ENCODE results near the gene TGM2. TPM values are rescaled to one million over a fixed set of nuclear protein-coding genes. Genes with fewer than 3 reads are reported as not detected.
A peak's percentile ranks its signal among the peaks of the same experiment; 100 is the strongest.

Gene TGM2
- total and polyA plus RNA-seq, 9 of the 15 experiments (the other 6 are each of a cell fraction or from before 2014, with no cell fraction given): 5.5 to 78.5 (median 37.6) TPM

DNA sequence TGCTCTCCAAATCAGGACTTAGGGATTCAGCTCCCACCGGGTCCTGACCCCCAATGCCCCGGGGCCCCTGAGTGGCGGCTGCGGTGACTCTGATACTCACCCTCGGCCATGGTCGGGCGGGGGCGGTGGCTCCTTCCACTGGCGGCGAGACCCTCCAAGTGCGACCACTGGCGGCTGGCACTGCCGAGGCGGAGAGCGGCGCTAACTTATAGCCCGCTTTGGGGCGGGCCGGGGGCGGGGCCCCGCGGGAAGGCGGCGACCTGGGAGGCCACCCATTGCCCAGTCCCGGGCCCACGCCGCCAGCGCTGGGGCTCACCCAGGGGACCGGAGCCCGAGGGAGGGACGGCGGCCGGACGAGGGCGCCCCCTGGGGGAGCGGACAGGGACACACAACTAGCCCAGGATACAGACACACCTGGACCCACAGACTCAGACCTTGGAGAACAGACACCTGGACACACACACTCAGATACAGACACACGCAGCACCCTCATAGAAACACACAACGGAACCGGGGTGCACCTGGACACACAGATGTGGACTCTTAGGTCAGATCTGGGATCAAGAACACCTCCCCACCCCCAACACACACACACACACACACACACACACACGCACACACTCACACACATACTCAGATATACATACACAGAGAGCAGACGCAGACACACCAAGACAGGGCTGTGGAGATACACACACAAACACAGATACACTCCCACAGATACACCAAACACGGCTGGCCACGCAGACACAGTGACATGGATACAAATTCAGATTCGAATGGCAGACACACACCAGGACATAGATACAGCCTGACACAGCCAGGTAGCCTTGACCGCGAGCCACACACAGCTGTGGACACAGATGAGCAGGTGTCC is at the start of gene TGM2 (continued):
- TF ChIP-seq CTCF (IDR thresholded peaks at IDR 0.05 in 2 of 3, conservative IDR thresholded peaks at IDR 0.05 in 1 of 3; ENCODE audit: insufficient read depth in 2 of 3, low read depth in 1 of 3, low read length in 3 of 3): peak; percentile 88 to 92 (median 91)
- no peak for TF ChIP-seq KAT2B (IDR thresholded peaks at IDR 0.05; ENCODE audit: low read depth, low read length)
- TF ChIP-seq ZNF224 (CRISPR knock-in tag; IDR thresholded peaks at IDR 0.05): no peak
- TF ChIP-seq RFX5 (IDR thresholded peaks at IDR 0.05; ENCODE audit: low read depth, low read length): no peak
- peak; percentile 57; the same call in 1 of the 2 replicates for TF ChIP-seq CBFA2T3 (IDR thresholded peaks at IDR 0.05)
- no peak for TF ChIP-seq NFE2 (IDR thresholded peaks at IDR 0.05; ENCODE audit: low read depth)
- TF ChIP-seq, protein P1, sequence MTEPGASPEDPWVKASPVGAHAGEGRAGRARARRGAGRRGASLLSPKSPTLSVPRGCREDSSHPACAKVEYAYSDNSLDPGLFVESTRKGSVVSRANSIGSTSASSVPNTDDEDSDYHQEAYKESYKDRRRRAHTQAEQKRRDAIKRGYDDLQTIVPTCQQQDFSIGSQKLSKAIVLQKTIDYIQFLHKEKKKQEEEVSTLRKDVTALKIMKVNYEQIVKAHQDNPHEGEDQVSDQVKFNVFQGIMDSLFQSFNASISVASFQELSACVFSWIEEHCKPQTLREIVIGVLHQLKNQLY (CRISPR knock-in tag; conservative IDR thresholded peaks at IDR 0.05): no peak
- TF ChIP-seq, protein P2, sequence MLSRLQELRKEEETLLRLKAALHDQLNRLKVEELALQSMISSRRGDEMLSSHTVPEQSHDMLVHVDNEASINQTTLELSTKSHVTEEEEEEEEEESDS (CRISPR knock-in tag; IDR thresholded peaks at IDR 0.05): no peak
- no peak for TF ChIP-seq NR2F6 (CRISPR knock-in tag; IDR thresholded peaks at IDR 0.05)
- TF ChIP-seq JUN (IDR thresholded peaks at IDR 0.05; ENCODE audit: borderline replicate concordance, low read depth, low read length): no peak
- TF ChIP-seq JUN (CRISPR knock-in tag; IDR thresholded peaks at IDR 0.05; ENCODE audit: borderline replicate concordance): no peak
- no peak for TF ChIP-seq NFIX (CRISPR knock-in tag; IDR thresholded peaks at IDR 0.05; ENCODE audit: low read depth)
- TF ChIP-seq EGR1 (conservative IDR thresholded peaks at IDR 0.05): peak; percentile 69
- peak; percentile 70 for TF ChIP-seq BCOR (IDR thresholded peaks at IDR 0.05)
- TF ChIP-seq CBFA2T2 (conservative IDR thresholded peaks at IDR 0.05): peak; percentile 26
- peak; percentile 84 for TF ChIP-seq SMAD4 (CRISPR knock-in tag; conservative IDR thresholded peaks at IDR 0.05)
- no peak for TF ChIP-seq IRF1 (CRISPR knock-in tag; IDR thresholded peaks at IDR 0.05; ENCODE audit: borderline replicate concordance)
- TF ChIP-seq HLTF (IDR thresholded peaks at IDR 0.05): peak; percentile 94
- TF ChIP-seq MCM5 (IDR thresholded peaks at IDR 0.05; ENCODE audit: low read depth): no peak
- peak; percentile 26; the same call in 1 of the 2 replicates for TF ChIP-seq ZNF232 (CRISPR knock-in tag; IDR thresholded peaks at IDR 0.05)
- TF ChIP-seq SIN3A (IDR thresholded peaks at IDR 0.05; ENCODE audit: borderline replicate concordance in 2 of 2, control insufficient read depth in 1 of 2, low read depth in 2 of 2, low read length in 2 of 2): 0 out of 4 replicates have a peak, but pooled peaks of 1 of the 2 experiments have one; percentile 46
